ENCODE data around the gene SLAMF8.
A peak's percentile ranks its signal among the peaks of the same experiment; 100 is the strongest.

SLAMF8 gene

GRCh38 chr1:159848326-159848725 lies 21.7 kb downstream of the SLAMF8 start:
- TF ChIP-seq REST (IDR thresholded peaks at IDR 0.05; ENCODE audit: insufficient replicate concordance, low read depth) (no peak), SPI1 (IDR thresholded peaks at IDR 0.05; ENCODE audit: borderline replicate concordance, low read depth) (no peak), POLR2AphosphoS5 (IDR thresholded peaks at IDR 0.05; ENCODE audit: low read depth) (no peak), GABPA (IDR thresholded peaks at IDR 0.05; ENCODE audit: low read depth) (no peak), CTCF (IDR thresholded peaks at IDR 0.05; ENCODE audit: insufficient read depth, low read length) (no peak)
- Histone ChIP-seq H3K4me3 (replicated peaks; ENCODE audit: insufficient read depth, low read length) (no peak overlapping the region), H3K27me3 (ENCODE audit: insufficient read depth, poor library complexity, severe bottlenecking) (peaks cover 8% of the 10 kb centered on the region), H3K27ac (replicated peaks) (no peak overlapping the region)
- no peak for DNase-seq (ENCODE audit: low read depth in 1 of 2, low spot score in 1 of 2)

- TF ChIP-seq REST (IDR thresholded peaks at IDR 0.05; ENCODE audit: insufficient replicate concordance, low read depth) (peak; percentile 16), SPI1 (IDR thresholded peaks at IDR 0.05; ENCODE audit: borderline replicate concordance, low read depth) (no peak)
- H3K4me3 ChIP-seq (replicated peaks; ENCODE audit: insufficient read depth, low read length) = no peak overlapping the region
- DNase-seq (ENCODE audit: low read depth in 1 of 2, low spot score in 1 of 2) = no peak
- peaks cover 8% of the 10 kb centered on the region for H3K27me3 ChIP-seq (ENCODE audit: insufficient read depth, poor library complexity, severe bottlenecking)
- no peak overlapping the region for H3K27ac ChIP-seq (replicated peaks)
Measured at GRCh38 chr1:159849626-159850366, 23.1 kb downstream of the SLAMF8 start.

GRCh38 chr1:159851407-159851806 lies 24.7 kb downstream of the SLAMF8 start:
- no peak overlapping the region for H3K27ac ChIP-seq (replicated peaks)
- H3K4me3 ChIP-seq (replicated peaks; ENCODE audit: insufficient read depth, low read length) = no peak overlapping the region
- peak; percentile 10 for TF ChIP-seq CTCF (IDR thresholded peaks at IDR 0.05; ENCODE audit: insufficient read depth, low read length)
- TF ChIP-seq POLR2AphosphoS5 (IDR thresholded peaks at IDR 0.05; ENCODE audit: low read depth) = no peak
- no peak for TF ChIP-seq GABPA (IDR thresholded peaks at IDR 0.05; ENCODE audit: low read depth)
- TF ChIP-seq REST (IDR thresholded peaks at IDR 0.05; ENCODE audit: insufficient replicate concordance, low read depth) = no peak
- DNase-seq (ENCODE audit: low read depth in 1 of 2, low spot score in 1 of 2) = no peak
- peaks cover 16% of the 10 kb centered on the region for H3K27me3 ChIP-seq (ENCODE audit: insufficient read depth, poor library complexity, severe bottlenecking)

All from HL-60 (cell line).